ENCODE data around the gene OR2D3. TPM values are rescaled to one million over a fixed set of nuclear protein-coding genes. Genes with fewer than 3 reads are reported as not detected.

Gene OR2D3
- total and polyA plus RNA-seq, 9 of the 15 experiments (the other 6 are each of a cell fraction or from before 2014, with no cell fraction given) = 0.42 TPM; not detected in 8

DNA sequence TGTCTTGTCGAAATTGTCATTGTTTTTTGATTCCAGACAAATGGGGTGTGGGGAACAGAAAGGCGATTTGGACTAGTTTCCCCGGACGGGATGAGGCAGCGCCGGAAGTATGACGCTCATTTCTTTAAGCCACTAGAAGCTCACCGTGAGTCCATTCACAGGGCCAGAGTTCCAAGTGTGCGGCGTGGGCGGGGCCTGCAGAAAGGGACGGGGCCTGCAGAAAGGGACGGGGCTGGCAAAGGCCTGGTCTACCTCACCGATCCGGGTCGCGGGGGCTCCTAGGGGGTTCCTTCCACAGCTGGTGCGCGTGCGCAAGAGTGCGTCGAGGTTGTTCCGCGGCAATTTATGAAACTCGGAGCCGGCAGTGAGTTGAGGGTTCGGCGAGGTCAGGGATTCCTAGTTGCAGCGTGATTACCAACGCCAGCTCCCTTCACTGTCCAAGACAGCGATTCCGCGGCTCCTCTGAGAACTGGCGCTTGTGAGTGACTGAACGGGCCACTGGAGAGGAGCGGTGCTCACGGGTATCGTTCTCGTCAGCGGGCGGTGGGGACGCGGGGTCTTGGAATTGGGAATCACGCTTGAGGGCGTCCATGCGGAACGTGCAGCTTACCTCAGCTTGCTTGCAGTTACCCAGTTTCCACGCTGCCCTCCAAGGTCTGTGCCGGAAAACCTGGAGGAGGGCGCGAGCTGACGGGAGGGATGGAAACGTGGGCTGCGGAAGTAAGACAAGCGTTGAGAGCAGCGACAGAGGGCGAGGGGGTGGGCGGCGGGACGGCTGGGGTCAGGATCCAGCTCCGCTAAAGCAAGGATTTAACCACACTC is 5.6 kb downstream of the OR2D3 start, which contains the start of gene ZNF215 (continued):
- TF ChIP-seq, protein P1, sequence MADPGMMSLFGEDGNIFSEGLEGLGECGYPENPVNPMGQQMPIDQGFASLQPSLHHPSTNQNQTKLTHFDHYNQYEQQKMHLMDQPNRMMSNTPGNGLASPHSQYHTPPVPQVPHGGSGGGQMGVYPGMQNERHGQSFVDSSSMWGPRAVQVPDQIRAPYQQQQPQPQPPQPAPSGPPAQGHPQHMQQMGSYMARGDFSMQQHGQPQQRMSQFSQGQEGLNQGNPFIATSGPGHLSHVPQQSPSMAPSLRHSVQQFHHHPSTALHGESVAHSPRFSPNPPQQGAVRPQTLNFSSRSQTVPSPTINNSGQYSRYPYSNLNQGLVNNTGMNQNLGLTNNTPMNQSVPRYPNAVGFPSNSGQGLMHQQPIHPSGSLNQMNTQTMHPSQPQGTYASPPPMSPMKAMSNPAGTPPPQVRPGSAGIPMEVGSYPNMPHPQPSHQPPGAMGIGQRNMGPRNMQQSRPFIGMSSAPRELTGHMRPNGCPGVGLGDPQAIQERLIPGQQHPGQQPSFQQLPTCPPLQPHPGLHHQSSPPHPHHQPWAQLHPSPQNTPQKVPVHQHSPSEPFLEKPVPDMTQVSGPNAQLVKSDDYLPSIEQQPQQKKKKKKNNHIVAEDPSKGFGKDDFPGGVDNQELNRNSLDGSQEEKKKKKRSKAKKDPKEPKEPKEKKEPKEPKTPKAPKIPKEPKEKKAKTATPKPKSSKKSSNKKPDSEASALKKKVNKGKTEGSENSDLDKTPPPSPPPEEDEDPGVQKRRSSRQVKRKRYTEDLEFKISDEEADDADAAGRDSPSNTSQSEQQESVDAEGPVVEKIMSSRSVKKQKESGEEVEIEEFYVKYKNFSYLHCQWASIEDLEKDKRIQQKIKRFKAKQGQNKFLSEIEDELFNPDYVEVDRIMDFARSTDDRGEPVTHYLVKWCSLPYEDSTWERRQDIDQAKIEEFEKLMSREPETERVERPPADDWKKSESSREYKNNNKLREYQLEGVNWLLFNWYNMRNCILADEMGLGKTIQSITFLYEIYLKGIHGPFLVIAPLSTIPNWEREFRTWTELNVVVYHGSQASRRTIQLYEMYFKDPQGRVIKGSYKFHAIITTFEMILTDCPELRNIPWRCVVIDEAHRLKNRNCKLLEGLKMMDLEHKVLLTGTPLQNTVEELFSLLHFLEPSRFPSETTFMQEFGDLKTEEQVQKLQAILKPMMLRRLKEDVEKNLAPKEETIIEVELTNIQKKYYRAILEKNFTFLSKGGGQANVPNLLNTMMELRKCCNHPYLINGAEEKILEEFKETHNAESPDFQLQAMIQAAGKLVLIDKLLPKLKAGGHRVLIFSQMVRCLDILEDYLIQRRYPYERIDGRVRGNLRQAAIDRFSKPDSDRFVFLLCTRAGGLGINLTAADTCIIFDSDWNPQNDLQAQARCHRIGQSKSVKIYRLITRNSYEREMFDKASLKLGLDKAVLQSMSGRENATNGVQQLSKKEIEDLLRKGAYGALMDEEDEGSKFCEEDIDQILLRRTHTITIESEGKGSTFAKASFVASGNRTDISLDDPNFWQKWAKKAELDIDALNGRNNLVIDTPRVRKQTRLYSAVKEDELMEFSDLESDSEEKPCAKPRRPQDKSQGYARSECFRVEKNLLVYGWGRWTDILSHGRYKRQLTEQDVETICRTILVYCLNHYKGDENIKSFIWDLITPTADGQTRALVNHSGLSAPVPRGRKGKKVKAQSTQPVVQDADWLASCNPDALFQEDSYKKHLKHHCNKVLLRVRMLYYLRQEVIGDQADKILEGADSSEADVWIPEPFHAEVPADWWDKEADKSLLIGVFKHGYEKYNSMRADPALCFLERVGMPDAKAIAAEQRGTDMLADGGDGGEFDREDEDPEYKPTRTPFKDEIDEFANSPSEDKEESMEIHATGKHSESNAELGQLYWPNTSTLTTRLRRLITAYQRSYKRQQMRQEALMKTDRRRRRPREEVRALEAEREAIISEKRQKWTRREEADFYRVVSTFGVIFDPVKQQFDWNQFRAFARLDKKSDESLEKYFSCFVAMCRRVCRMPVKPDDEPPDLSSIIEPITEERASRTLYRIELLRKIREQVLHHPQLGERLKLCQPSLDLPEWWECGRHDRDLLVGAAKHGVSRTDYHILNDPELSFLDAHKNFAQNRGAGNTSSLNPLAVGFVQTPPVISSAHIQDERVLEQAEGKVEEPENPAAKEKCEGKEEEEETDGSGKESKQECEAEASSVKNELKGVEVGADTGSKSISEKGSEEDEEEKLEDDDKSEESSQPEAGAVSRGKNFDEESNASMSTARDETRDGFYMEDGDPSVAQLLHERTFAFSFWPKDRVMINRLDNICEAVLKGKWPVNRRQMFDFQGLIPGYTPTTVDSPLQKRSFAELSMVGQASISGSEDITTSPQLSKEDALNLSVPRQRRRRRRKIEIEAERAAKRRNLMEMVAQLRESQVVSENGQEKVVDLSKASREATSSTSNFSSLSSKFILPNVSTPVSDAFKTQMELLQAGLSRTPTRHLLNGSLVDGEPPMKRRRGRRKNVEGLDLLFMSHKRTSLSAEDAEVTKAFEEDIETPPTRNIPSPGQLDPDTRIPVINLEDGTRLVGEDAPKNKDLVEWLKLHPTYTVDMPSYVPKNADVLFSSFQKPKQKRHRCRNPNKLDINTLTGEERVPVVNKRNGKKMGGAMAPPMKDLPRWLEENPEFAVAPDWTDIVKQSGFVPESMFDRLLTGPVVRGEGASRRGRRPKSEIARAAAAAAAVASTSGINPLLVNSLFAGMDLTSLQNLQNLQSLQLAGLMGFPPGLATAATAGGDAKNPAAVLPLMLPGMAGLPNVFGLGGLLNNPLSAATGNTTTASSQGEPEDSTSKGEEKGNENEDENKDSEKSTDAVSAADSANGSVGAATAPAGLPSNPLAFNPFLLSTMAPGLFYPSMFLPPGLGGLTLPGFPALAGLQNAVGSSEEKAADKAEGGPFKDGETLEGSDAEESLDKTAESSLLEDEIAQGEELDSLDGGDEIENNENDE (IDR thresholded peaks at IDR 0.05; ENCODE audit: low read depth, low read length) = no peak
- TF ChIP-seq HNRNPH1 (optimal IDR thresholded peaks at IDR 0.05; ENCODE audit: low read depth, low read length) = no peak
- no peak for TF ChIP-seq KLF6 (CRISPR knock-in tag; IDR thresholded peaks at IDR 0.05; ENCODE audit: borderline replicate concordance)
- TF ChIP-seq PHTF2 (CRISPR knock-in tag; IDR thresholded peaks at IDR 0.05) = no peak
- TF ChIP-seq HDAC6 (IDR thresholded peaks at IDR 0.05; ENCODE audit: low read depth, low read length) = no peak
- TF ChIP-seq, protein P2, sequence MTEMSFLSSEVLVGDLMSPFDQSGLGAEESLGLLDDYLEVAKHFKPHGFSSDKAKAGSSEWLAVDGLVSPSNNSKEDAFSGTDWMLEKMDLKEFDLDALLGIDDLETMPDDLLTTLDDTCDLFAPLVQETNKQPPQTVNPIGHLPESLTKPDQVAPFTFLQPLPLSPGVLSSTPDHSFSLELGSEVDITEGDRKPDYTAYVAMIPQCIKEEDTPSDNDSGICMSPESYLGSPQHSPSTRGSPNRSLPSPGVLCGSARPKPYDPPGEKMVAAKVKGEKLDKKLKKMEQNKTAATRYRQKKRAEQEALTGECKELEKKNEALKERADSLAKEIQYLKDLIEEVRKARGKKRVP (CRISPR knock-in tag; IDR thresholded peaks at IDR 0.05) = no peak
- peak; percentile 23 for TF ChIP-seq RNF2 (IDR thresholded peaks at IDR 0.05)
- TF ChIP-seq POLR3G (IDR thresholded peaks at IDR 0.05; ENCODE audit: extremely low read depth, insufficient read length, insufficient replicate concordance) = no peak
- TF ChIP-seq ZNF41 (CRISPR knock-in tag; conservative IDR thresholded peaks at IDR 0.05) = no peak
- TF ChIP-seq, protein P3, sequence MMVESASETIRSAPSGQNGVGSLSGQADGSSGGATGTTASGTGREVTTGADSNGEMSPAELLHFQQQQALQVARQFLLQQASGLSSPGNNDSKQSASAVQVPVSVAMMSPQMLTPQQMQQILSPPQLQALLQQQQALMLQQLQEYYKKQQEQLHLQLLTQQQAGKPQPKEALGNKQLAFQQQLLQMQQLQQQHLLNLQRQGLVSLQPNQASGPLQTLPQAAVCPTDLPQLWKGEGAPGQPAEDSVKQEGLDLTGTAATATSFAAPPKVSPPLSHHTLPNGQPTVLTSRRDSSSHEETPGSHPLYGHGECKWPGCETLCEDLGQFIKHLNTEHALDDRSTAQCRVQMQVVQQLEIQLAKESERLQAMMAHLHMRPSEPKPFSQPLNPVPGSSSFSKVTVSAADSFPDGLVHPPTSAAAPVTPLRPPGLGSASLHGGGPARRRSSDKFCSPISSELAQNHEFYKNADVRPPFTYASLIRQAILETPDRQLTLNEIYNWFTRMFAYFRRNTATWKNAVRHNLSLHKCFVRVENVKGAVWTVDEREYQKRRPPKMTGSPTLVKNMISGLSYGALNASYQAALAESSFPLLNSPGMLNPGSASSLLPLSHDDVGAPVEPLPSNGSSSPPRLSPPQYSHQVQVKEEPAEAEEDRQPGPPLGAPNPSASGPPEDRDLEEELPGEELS (CRISPR knock-in tag; IDR thresholded peaks at IDR 0.05; ENCODE audit: borderline replicate concordance) = no peak
- no peak for TF ChIP-seq CC2D1A (IDR thresholded peaks at IDR 0.05)
- no peak for TF ChIP-seq NCOA6 (IDR thresholded peaks at IDR 0.05)
